NCI-H2081 treated with DMSO at 0.1 percent for 48 hours (cell line): ENCODE results near the gene KLK8.
"Not testable (repeated sequence)": the region's sequence is repeated elsewhere in the genome, so short reads cannot be mapped to it uniquely, and the experiment has no call there.

Source experiments
- DNase-seq: peaks from one replicate; lab custom pipeline; 2025; lab: John Stamatoyannopoulos, UW

The KLK8 gene

GRCh38 chr19:50981587-50982146 lies 19.7 kb downstream of the KLK8 start:
- no peak for DNase-seq

- DNase-seq, result no peak
Observed at GRCh38 chr19:50980208-50980607, 21.2 kb downstream of the KLK8 start.

DNA sequence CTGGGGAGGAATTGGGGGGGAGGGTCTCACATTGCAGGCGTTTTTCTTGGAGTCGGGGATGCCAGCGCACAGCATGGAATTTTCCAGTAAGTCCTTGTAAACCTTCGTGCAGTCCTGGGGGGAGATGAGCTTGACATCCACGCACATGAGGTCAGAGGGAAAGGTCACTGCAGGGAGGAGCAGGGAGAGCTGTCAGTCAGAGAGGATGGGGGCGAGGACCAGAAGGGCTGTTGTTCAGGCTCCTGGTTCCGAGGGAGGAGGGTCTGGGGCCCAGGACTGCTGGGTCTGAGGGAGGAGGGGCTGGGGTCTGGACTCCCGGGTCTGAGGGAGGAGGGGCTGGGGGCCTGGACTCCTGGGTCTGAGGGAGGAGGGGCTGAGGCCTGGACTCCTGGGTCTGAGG lies 21.6 kb downstream of the KLK8 start:
- no peak for DNase-seq

GRCh38 chr19:50978772-50979390 lies 22.5 kb downstream of the KLK8 start:
- DNase-seq, result no peak

DNA sequence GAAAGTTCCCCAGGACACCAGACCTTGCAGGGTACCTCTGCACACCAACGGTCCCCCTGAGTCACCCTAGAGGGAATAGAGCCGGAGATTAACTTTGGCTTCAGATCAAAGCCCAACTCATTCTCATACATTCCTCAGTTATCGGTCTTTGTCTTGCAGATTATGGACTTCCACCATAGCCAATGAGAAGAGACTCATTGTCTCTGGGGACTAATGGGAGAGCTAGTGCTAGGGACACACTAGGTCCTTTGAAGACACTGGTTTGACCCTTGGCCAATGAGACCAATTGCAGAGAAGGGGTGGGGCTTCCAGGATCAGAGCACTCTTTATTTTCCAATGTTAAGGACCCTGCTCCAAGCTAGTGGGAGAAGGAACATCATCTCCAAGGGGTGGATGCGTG lies 23.8 kb downstream of the KLK8 start:
- DNase-seq, result no peak

DNA sequence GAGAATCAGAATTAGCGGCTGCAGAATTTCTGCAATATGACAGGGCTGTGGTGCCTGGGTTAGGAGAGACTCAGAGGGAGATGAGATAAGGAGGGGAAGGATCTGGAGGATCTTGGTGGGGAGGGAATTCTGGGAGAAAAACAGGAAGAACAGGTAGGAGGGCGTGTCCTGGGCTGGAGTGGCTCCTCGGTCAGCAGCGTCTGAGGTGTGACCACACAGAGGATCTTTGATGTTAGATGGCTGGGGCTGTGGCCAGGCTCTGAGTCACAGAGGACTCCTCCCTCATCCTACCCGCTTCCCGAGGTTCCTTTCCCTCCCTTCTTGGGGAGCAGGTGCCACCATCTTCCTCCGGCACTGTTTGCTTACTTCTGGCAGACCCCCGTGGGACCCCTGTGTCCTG lies 25.6 kb downstream of the KLK8 start:
- no peak for DNase-seq

DNA sequence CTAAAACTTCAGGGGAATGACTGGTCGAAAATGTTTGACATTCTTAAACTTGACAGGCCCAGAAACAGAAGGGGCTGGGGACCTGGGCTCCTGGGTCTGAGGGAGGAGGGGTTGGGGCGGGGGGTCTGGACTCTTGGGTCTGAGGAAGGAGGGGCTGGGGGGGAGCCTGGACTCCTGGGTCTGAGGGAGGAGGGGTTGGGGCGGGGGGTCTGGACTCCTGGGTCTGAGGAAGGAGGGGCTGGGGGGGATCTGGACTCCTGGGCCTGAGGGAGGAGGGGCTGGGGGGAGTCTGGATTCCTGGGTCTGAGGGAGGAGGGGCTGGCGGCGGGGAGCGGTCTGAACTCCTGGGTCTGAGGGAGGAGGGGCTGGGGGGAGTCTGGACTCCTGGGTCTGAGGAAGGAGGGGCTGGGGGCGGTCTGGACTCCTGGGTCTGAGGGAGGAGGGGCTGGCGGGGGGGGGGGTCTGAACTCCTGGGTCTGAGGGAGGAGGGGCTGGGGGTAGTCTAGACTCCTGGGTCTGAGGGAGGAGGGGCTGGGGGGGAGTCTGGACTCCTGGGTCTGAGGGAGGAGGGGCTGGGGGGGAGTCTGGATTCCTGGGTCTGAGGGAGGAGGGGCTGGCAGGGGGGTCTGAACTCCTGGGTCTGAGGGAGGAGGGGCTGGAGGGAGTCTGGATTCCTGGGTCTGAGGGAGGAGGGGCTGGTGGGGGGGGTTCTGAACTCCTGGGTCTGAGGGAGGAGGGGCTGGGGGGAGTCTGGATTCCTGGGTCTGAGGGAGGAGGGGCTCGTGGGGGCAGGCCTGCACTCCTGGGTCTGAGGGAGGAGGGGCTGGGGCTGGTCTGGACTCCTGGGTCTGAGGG lies 26.5 kb downstream of the KLK8 start:
- no peak for DNase-seq

- no peak for DNase-seq
Observed at GRCh38 chr19:50972795-50973376, 28.5 kb downstream of the KLK8 start.

GRCh38 chr19:50969810-50970209 lies 31.6 kb downstream of the KLK8 start:
- DNase-seq, result not testable (repeated sequence)

- no peak for DNase-seq
Observed at GRCh38 chr19:50969413-50969760, 32.0 kb downstream of the KLK8 start, which contains the start of gene KLK6. Gene KLK6 (minus strand): TSS chr19:50969591. CDS start chr19:50968104, 1,487 bp downstream.

- no peak for DNase-seq
Observed at GRCh38 chr19:50968716-50969412, 32.5 kb downstream of the KLK8 start.

GRCh38 chr19:50967929-50968715 lies 33.3 kb downstream of the KLK8 start:
- no peak for DNase-seq

DNA sequence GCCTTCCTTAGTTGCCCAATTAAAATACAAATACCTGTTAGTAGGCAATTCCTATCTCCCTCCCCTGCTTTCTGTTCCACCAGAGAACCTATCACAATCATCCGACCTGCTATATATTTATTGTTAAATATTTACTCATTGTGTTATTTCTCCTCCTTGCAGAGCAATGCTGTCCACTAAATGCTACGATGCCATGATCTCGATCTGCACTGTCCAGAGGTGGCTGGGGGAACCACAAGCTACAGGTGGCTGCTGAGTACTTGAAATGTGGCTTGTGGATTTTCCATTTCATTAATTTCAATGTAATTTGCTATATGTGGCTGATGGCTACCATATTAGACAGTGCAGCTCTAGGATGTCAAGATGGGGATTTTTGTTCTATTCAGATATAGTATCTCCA lies 37.1 kb downstream of the KLK8 start:
- DNase-seq, result no peak

- no peak for DNase-seq
Observed at GRCh38 chr19:50963381-50963780, 38.0 kb downstream of the KLK8 start.

- no peak for DNase-seq
Observed at GRCh38 chr19:50962245-50962644, 39.2 kb downstream of the KLK8 start.

GRCh38 chr19:50959731-50960500 lies 41.5 kb downstream of the KLK8 start:
- DNase-seq, result no peak

DNA sequence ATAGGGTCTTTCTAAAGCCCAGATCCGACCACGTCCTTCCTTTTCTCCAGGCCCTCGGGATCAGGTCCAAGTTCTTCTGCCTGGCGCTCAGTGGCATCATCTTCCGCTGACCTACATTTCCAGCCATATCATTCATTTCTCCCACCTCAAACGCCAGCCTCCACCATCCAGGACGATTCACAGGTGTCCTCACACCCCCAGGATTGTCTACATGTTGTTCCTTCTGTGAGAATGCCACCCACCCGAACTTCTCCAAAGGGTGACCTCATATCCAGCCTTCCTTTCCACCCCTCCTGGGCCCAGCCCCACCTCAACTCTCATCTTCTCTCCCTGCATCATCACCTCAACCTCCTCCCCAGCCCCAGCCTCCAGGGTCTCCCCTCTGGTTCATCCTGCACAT lies 43.8 kb downstream of the KLK8 start:
- no peak for DNase-seq

GRCh38 chr19:50952910-50953309 lies 48.5 kb downstream of the KLK8 start, which contains the start of gene KLK5:
Gene KLK5 (minus strand): TSS chr19:50953038. CDS start chr19:50952657, 381 bp downstream.
- no peak for DNase-seq

- DNase-seq, result no peak
Observed at GRCh38 chr19:50949861-50950260, 51.5 kb downstream of the KLK8 start.

- DNase-seq, result no peak
Observed at GRCh38 chr19:50947123-50947522, 54.3 kb downstream of the KLK8 start.
